K562 (cell line): Measurements from ENCODE around the gene APOM. TPM values are rescaled to one million over a fixed set of nuclear protein-coding genes. Genes with fewer than 3 reads are reported as not detected.

ENCODE experiments used
- ATAC-seq: fragments of 200-7000 bp; cut with Tn5 transposase; 3 replicates; pipeline ENCODE4 v1.9.1; 2020; ENCODE audit warnings: moderate library complexity
- BruUV-seq: library from RNA; stranded (reverse); fragments of 400-500 nt; replicated peaks from 2 replicates; lab custom pipeline; 2021; lab: Mats Ljungman, UMichigan
- CTCF ChIA-PET: fragments of 300-600 bp; formaldehyde crosslinking; extraction: SDS; loops from one replicate; lab custom pipeline; 2021; ENCODE audit warnings: low intra/inter-chr PET ratio; lab: Yijun Ruan, JAX
- POLR2A ChIA-PET: fragments of 300-600, 350-650 bp; sonication (Branson Sonifier 250); formaldehyde crosslinking; extraction: SDS; loops from one replicate; lab custom pipeline; 2021; ENCODE audit warnings: antibody characterized with exemption, inconsistent platforms; lab: Yijun Ruan, JAX
- DNase-seq, 4 experiments: peaks; one replicate each; pipeline versions ENCODE4 v3.0.0 to v3.0.0-alpha.2; 2011 to 2018; ENCODE audit warnings: low spot score in 3 of 4, mixed read lengths in 3 of 4; ENCODE audit errors: extremely low read depth in 1 of 4
- FAIRE-seq: peaks from 2 replicates; lab custom pipeline; 2011; peaks lifted over from hg19 to GRCh38; lab: Jason Lieb, UNC
- H2AFZ ChIP-seq: 2 replicates; pipeline ENCODE4 v1.6.0; 2011; ENCODE audit warnings: low read depth, low read length, control low read depth, inconsistent platforms
- H3K27ac ChIP-seq: fragments of 200-600 bp; 3 replicates; pipeline ENCODE4 v1.8.0; 2011; ENCODE audit warnings: low read depth, mild to moderate bottlenecking, control low read depth, inconsistent platforms, low read length, moderate library complexity, mixed read lengths; ENCODE audit errors: extremely low read depth
- H3K27me3 ChIP-seq, 2 experiments: fragments of 300-600 bp in 1 of 2; 2 replicates in 1 of 2; 3 replicates in 1 of 2; pipeline versions ENCODE4 v1.6.0 to v1.8.0; 2011; ENCODE audit warnings: inconsistent platforms in 2 of 2, low read length in 2 of 2, mild to moderate bottlenecking in 1 of 2, mixed read lengths in 1 of 2, moderate library complexity in 1 of 2; ENCODE audit not compliant: control insufficient read depth in 2 of 2, insufficient read depth in 2 of 2
- H3K36me3 ChIP-seq: fragments of 300-600 bp; 3 replicates; pipeline ENCODE4 v1.8.0; 2011; ENCODE audit warnings: mild to moderate bottlenecking, low read length, inconsistent platforms; ENCODE audit not compliant: control insufficient read depth, insufficient read depth
- H3K4me1 ChIP-seq, 2 experiments: fragments of 200-600 bp in 1 of 2; replicated peaks in 1 of 2; 2 replicates in 1 of 2; 3 replicates in 1 of 2; pipeline versions ENCODE4 v1.5.1 to v1.8.0; 2011; ENCODE audit warnings: inconsistent platforms in 2 of 2, low read length in 2 of 2, mild to moderate bottlenecking in 1 of 2, mixed read lengths in 1 of 2, moderate library complexity in 1 of 2; ENCODE audit not compliant: control insufficient read depth in 2 of 2, insufficient read depth in 2 of 2
- H3K4me2 ChIP-seq: 2 replicates; pipeline ENCODE4 v1.6.1; 2011; ENCODE audit warnings: low read length, control low read depth, inconsistent platforms, mixed read lengths; ENCODE audit not compliant: insufficient read depth
- H3K4me3 ChIP-seq: fragments of 200-600 bp; sonication (generic), shearing (Covaris generic); 2 replicates; pipeline ENCODE4 v1.5.1; 2016; ENCODE audit warnings: control low read depth, inconsistent platforms
- H3K79me2 ChIP-seq: fragments of 200-600 bp; 3 replicates; pipeline ENCODE4 v1.8.0; 2011; ENCODE audit warnings: low read length, inconsistent platforms; ENCODE audit not compliant: control insufficient read depth, insufficient read depth
- H3K9ac ChIP-seq, 2 experiments: 2 replicates each; pipeline versions ENCODE4 v1.6.0 to v1.6.1; 2011; ENCODE audit warnings: low read depth in 2 of 2, low read length in 2 of 2, control low read depth in 1 of 2, inconsistent platforms in 1 of 2, mild to moderate bottlenecking in 1 of 2, mixed read lengths in 1 of 2; ENCODE audit not compliant: insufficient read depth in 1 of 2
- H3K9me1 ChIP-seq: one replicate; pipeline ENCODE4 v1.6.0; 2011; ENCODE audit warnings: inconsistent platforms, mild to moderate bottlenecking, low read length, moderate library complexity; ENCODE audit not compliant: control insufficient read depth, insufficient read depth
- H3K9me3 ChIP-seq: replicated peaks from 2 replicates; pipeline ENCODE4 v1.5.1; 2011; ENCODE audit warnings: low read depth, low read length, inconsistent platforms; ENCODE audit not compliant: control insufficient read depth, insufficient read depth
- H4K20me1 ChIP-seq: replicated peaks from 2 replicates; pipeline ENCODE4 v1.6.1; 2011; ENCODE audit warnings: low read length, inconsistent platforms, mixed read lengths; ENCODE audit not compliant: control insufficient read depth, insufficient read depth
- HES1 ChIP-seq: fragments of 450-650 bp; IDR thresholded peaks from 2 replicates; pipeline ENCODE4 v1.6.1; 2016; ENCODE audit warnings: low read depth, mild to moderate bottlenecking, moderate library complexity
- POLR2G ChIP-seq: fragments of 200-400 bp; formaldehyde crosslinking; IDR thresholded peaks from 2 replicates; pipeline ENCODE4 v1.6.1; 2017; ENCODE audit warnings: low read depth, mild to moderate bottlenecking, antibody characterized with exemption, low read length, moderate library complexity
- TRIM25 ChIP-seq: fragments of 450-650 bp; IDR thresholded peaks from 2 replicates; pipeline ENCODE4 v1.7.0; 2016; ENCODE audit warnings: borderline replicate concordance
- ZNF407 ChIP-seq: fragments of 450-650 bp; IDR thresholded peaks from 2 replicates; pipeline ENCODE4 v1.6.1; 2016; ENCODE audit warnings: low read depth
- ZNF79 ChIP-seq: fragments of 250-450 bp; sonication (Bioruptor Pico); IDR thresholded peaks from 2 replicates; pipeline ENCODE4 v1.4.0; 2020; ENCODE audit warnings: low read depth, mild to moderate bottlenecking, moderate library complexity
- ZZZ3 ChIP-seq: fragments of 450-650 bp; IDR thresholded peaks from 2 replicates; pipeline ENCODE4 v1.6.1; 2016; ENCODE audit warnings: antibody characterized with exemption, mild to moderate bottlenecking, moderate library complexity
- WGBS: fragments of 100-300 bp; shearing (Covaris generic); methylation state at CpG from one replicate; pipeline ENCODE4 v1.1.6; 2016; ENCODE audit warnings: low coverage, mixed read lengths; ENCODE audit not compliant: insufficient coverage; ENCODE audit errors: missing lambda C conversion rate; 5-methylcytosine and 5-hydroxymethylcytosine counted together
- in situ Hi-C: fragments of 300-500 bp; cut with MboI; formaldehyde crosslinking; loops from 4 replicates; pipeline ENCODE4 v1.15.0; 2018; ENCODE audit warnings: inconsistent platforms, mixed read lengths
- intact Hi-C: fragments of 100-400 bp; cut with micrococcal nuclease; formaldehyde crosslinking; loops from 2 replicates; pipeline ENCODE4 v1.14.2; 2022
- polyA plus RNA-seq, 8 experiments: library from polyadenylated mRNA; depleted of rRNA in 4 of 8; stranded (reverse) in 5 of 8; unstranded in 3 of 8; fragments of >200 nt; fragmentation: Nextera tagmentation in 2 of 8; fragmentation: Illumina TruSeq in 1 of 8; extraction: Ambion mirVana in 2 of 8; extraction: Trizol in 1 of 8; gene quantifications; 2 replicates each; pipeline versions ENCODE4 v1.2.1 to v1.2.3, GENCODE V29; 2011 to 2014; ENCODE audit warnings: inconsistent platforms in 1 of 8, missing spikeins in 1 of 8
- total RNA-seq, 7 experiments: library from RNA; depleted of rRNA in 6 of 7; stranded (reverse); fragments of >200 nt in 6 of 7; fragmentation: Illumina TruSeq in 2 of 7; extraction: Trizol in 2 of 7; gene quantifications; 2 replicates each; pipeline versions ENCODE4 v1.2.1 to v1.2.3, GENCODE V29; 2011 to 2021; ENCODE audit warnings: low replicate concordance in 1 of 7

APOM gene
- total and polyA plus RNA-seq, 9 of the 15 experiments (the other 6 are each of a cell fraction or from before 2014, with no cell fraction given): 5.7 to 24.3 (median 10.4) TPM

- H3K4me1 ChIP-seq: peaks cover 25 to 44% of the 10 kb centered on the region in 2 experiments; a peak in 4 of 5 replicates
- ATAC-seq (no peak), DNase-seq (no peak), FAIRE-seq (no peak)
- H3K4me3 ChIP-seq: no peak overlapping the region
- intact Hi-C loops (no loop called here), in situ Hi-C loops (no loop called here)
- H3K36me3 ChIP-seq: peaks cover 36% of the 10 kb centered on the region
- no TSS peak for BruUV-seq
- no peaks in the 10 kb centered on the region for H3K9me3 ChIP-seq
- H4K20me1 ChIP-seq: no peaks in the 10 kb centered on the region
- no peaks in the 10 kb centered on the region for H3K9me1 ChIP-seq
- H3K9ac ChIP-seq: peak overlapping the region in 1 of 2 experiments; percentile 59; a peak in 2 of 4 replicates
- H3K4me2 ChIP-seq: no peak overlapping the region
- 84% methylated on average over 13 of the region's 13 CpGs for WGBS
- no peaks in the 10 kb centered on the region for H3K27me3 ChIP-seq
- ChIA-PET POLR2A (interaction anchor here (0.6 to 2.2 kb wide), 13 partner anchors 10 to 154 kb away, joined by 3 to 16 read pairs (median 6); partner anchors contain the start of genes ABHD16A, BAG6, C6orf47 and CSNK2B), CTCF (no interaction called here)
- H3K27ac ChIP-seq: no peak overlapping the region
- TF ChIP-seq HES1 (no peak), ZNF407 (peak; percentile 67), ZNF79 (no peak), POLR2G (0 out of 2 replicates have a peak, but pooled peaks have one; percentile 1), ZZZ3 (no peak), TRIM25 (no peak)
- no peak overlapping the region for H2AFZ ChIP-seq
- H3K79me2 ChIP-seq: no peaks in the 10 kb centered on the region; the same call in 2 of the 3 replicates
Measured at GRCh38 chr6:31683591-31683990, 27.9 kb downstream of the APOM start.
